Tongue (tissue), 2 donors: Measurements from ENCODE around the gene RPL41. TPM values are rescaled to one million over a fixed set of nuclear protein-coding genes. Genes with fewer than 3 reads are reported as not detected.
A peak's percentile ranks its signal among the peaks of the same experiment; 100 is the strongest.
"Not testable (repeated sequence)": the region's sequence is repeated elsewhere in the genome, so short reads cannot be mapped to it uniquely, and the experiment has no call there.

Source experiments
- DNase-seq: peaks from one replicate; pipeline ENCODE4 v3.0.0-alpha.2; 2015
- total RNA-seq: library from RNA; depleted of rRNA; stranded (reverse); fragments of >200 nt; gene quantifications from one replicate; pipeline ENCODE4 v1.2.3, GENCODE V29; 2014

Gene RPL41
- 1,420 TPM for total RNA-seq

DNA sequence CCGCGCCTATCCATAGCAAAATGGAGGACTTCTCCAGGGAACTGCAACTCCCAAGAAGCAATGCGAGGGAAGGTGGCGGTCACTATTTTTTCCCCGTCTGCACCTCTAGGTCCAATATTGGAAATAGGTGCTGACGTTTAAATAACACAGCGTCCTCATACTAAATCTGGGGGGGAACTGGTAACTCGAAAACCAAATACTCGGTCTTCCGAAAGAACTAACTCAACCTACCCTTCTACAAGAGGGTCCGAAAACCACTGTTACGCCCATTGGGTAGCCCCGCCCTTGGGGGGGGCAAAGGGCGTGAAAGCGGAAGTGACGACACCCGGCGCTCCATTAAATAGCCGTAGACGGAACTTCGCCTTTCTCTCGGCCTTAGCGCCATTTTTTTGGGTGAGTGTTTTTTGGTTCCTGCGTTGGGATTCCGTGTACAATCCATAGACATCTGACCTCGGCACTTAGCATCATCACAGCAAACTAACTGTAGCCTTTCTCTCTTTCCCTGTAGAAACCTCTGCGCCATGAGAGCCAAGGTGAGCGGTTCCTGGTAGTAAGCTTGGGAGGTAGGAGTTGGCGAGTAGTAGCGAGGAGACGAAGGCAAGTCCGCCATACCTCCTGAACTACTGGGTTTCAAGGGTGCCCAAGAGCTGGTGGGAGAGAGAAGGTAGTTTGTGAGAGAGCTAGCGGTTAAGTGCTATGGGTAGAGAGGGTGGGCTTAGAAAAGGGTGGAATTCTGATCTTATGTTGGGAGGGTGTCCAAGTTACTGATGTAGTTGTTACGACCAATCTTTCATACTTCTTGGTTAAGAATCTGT, at the start of gene RPL41:
Gene RPL41 (plus strand): TSS at position 367 of the 815 bp plus-strand sequence.
- peak; percentile 99 for DNase-seq

GRCh38 chr12:56071648-56072047, 44.8 kb upstream of the RPL41 start:
- DNase-seq = no peak

DNA sequence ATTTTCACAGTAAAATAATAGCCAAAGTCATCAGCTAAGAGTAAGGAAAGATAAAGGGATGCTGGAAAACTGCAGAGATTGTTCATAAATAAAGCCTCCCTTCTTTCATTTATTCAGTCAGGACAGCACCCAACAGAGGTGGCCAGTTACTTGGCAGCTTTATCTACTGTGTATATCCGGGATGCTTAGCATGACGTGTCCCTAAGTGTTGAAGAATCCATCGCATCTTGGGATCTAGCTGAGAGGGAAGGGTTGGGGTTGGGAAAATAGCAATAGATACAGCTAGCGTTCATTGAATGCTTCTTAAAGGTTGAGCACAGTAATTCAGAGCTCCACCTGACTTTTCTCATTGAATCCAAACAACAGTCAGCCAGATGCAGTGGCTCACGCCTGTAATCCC, 42.0 kb upstream of the RPL41 start:
- no peak for DNase-seq

- not testable (repeated sequence) for DNase-seq
Measured at GRCh38 chr12:56077966-56078365, 38.5 kb upstream of the RPL41 start.

DNA sequence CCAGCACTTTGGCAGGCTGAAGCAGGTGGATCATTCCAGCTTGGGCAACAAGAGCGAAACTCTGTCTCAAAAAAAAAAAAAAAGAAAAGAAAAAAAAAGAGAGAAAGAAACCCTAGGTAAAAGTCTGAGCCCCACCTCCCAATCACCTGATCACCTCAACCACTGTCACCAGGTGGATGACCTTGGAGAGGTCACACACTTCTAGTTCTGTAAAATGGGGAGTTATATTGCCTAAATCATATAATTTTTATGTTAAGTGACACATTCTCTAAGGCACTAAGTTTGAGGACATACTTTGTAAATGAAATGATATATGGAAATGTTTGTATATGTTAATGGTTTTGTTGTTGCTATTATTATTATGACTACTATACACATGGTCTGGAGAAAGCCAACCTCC, 38.0 kb upstream of the RPL41 start:
- no peak for DNase-seq

- DNase-seq = peak; percentile 93
Measured at GRCh38 chr12:56078931-56079722, 37.3 kb upstream of the RPL41 start.

- peak; percentile 91 for DNase-seq
Measured at GRCh38 chr12:56079723-56080555, 36.5 kb upstream of the RPL41 start, which contains the start of gene ERBB3. ERBB3 (plus strand) TSS chr12:56080165; CDS start chr12:56080301, 136 bp downstream.

DNA sequence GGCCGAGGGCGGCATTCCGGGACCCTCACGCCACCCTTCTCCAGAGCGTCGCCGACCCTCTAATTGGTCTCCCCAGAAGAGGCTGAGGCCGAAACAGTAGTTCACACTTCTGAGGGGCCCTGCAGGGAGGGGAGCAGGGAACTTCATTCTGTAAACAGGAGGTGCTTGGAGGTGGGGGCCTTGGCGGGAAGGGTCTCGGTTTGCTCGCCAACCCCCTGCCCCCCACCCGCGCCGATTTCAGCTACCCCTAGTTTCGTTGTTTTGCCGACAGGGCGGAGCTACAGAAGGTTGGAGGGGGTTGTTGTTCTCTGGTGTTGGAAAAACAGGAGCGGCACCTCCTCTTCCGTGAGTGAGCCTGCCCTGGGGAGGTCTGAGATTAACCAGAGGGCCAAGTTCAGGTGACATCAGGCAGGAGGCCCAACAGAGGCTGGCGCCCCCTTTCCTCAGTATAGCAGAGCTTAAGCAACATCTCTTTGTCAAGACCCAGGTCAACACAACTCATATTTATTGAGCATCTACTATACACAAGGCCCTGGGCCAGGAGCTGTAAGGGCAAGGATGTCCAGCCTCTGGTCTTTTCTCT, 35.8 kb upstream of the RPL41 start:
- peak; percentile 59 for DNase-seq

GRCh38 chr12:56081393-56082347, 34.8 kb upstream of the RPL41 start:
- peak; percentile 90 for DNase-seq

DNA sequence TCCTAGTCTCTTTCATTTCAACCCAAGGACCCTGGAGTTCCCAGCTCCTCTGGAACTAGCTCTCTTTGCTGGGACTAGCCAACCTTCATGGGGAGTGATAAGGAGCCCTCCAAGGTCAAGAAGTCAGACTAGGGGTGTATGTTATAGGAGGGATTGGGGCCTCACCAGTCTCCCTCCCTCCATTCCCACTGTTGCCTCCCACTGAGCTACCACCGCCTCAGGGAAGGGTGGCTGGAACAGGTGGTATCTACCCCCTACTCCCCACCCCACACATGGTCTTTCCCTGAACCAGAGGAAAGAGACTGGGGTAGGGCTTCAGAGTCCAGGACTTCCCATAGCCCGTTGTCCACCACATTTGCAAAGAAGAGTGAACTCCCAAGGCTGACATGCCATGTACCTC, 34.1 kb upstream of the RPL41 start:
- DNase-seq = no peak

- DNase-seq = peak; percentile 25
Measured at GRCh38 chr12:56082967-56083366, 33.5 kb upstream of the RPL41 start.

DNA sequence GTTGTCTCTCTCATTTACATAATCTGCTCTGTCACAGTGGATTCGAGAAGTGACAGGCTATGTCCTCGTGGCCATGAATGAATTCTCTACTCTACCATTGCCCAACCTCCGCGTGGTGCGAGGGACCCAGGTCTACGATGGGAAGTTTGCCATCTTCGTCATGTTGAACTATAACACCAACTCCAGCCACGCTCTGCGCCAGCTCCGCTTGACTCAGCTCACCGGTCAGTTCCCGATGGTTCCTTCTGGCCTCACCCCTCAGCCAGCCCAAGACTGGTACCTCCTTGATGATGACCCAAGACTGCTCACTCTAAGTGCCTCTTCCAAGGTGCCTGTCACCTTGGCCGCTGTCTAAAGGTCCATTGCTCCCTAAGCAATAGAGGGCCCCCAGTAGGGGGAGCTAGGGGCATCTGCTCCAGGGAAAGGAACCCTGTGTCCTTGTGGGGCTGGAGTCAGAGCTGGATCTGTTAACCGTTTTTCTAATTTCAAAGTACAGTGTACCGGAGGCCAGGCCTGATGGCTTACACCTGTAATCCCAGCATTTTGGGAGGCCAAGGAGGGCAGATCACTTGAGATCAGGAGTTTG, 31.4 kb upstream of the RPL41 start:
- no peak for DNase-seq

DNA sequence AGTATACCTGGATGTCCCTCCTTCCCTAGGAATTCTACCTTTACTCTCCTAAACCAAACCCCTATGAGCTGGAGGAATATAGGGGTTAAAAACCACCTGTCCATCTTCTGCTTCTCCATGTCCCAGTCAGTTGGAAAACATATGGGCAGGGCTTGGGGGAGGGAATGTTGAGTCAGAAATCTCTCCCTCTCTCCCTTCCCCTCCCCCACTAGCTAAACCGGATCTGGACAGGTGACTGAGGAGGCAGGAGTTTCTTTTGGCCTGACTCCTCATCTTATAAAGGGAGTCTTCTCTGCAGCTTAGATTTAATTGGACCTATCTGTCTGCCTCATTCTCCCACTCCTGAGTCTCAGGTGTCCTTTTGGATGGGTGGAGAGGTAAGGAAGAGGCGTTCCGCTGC, 30.3 kb upstream of the RPL41 start:
- DNase-seq = no peak

DNA sequence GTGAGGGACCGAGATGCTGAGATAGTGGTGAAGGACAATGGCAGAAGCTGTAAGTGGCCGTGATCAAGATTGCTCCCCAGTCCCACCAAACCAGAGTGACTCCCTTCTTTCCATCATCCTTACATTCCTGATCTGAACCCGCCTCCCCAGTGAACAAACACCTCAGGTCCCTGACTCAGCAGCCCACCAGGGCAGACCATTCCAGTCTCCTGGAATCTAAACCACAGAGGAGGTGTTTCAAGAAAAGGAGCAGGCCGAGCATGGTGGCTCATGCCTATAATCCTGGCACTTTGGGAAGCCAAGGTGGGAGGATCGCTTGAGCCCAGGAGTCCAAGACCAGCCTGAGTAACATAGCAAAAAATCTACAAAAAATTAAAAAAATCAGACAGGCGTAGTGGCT, 29.8 kb upstream of the RPL41 start:
- no peak for DNase-seq

GRCh38 chr12:56087220-56087619, 29.2 kb upstream of the RPL41 start:
- DNase-seq = peak; percentile 64

GRCh38 chr12:56097738-56098137, 18.7 kb upstream of the RPL41 start:
- no peak for DNase-seq

GRCh38 chr12:56098592-56098991, 17.8 kb upstream of the RPL41 start:
- no peak for DNase-seq

DNA sequence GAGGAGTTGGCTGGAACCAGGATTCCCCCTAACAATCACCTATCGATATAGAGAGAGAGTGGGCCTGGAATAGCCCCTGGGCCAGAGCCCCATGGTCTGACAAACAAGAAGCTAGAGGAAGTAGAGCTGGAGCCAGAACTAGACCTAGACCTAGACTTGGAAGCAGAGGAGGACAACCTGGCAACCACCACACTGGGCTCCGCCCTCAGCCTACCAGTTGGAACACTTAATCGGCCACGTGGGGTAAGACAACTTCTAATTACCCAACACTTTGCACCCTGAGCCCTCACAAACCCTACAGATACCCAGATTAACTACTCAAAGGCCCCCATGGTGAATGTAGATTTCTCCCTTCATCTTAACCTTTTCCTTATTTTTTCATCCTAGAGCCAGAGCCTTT, 16.6 kb upstream of the RPL41 start:
- no peak for DNase-seq

GRCh38 chr12:56101045-56101444, 15.4 kb upstream of the RPL41 start:
- no peak for DNase-seq

- no peak for DNase-seq
Measured at GRCh38 chr12:56102683-56103065, 13.8 kb upstream of the RPL41 start.
